Stimulated activated CD8-positive, alpha-beta memory T cell treated with anti-CD3 and anti-CD28 coated beads, Interleukin-7, amount 100 ng/mL, for 24 hours (primary cell): ENCODE data around the gene PPP1R7.

Source experiments
- DNase-seq: peaks from one replicate; pipeline ENCODE4 v3.0.0-alpha.2; 2020; ENCODE audit warnings: low read depth

PPP1R7 gene

DNA sequence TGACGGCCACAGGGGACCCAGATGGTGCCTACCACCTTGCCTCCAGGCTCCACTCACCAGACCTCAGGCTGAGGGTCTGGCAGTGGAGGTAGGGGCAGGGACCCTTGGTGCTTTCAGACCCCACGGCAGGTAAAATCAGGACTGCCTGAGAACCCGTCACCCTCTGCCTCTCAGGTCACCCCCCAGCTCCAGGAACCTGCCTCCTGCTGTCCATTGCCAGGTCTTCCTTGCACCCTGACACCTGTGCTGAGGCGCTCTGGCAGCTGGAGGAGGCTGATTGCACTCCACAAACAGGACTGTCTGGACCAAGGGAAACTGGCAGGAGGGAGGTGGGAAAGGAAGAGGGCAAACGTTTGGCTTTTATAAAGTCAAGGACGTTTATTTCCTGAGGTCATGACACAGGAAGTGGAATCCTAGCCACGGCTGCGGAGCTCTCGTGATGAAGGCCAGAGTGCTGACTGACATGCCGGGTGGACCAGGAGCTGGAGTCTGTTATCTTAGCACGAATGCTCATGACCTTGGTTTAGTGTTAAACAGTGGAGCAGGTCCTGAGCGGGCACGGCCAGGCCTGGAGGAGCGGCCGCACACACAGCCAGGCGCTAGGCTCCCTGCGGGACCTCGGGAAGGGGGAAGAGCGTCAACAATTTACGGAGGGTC lies 78.7 kb downstream of the PPP1R7 start:
- DNase-seq, result no peak

DNA sequence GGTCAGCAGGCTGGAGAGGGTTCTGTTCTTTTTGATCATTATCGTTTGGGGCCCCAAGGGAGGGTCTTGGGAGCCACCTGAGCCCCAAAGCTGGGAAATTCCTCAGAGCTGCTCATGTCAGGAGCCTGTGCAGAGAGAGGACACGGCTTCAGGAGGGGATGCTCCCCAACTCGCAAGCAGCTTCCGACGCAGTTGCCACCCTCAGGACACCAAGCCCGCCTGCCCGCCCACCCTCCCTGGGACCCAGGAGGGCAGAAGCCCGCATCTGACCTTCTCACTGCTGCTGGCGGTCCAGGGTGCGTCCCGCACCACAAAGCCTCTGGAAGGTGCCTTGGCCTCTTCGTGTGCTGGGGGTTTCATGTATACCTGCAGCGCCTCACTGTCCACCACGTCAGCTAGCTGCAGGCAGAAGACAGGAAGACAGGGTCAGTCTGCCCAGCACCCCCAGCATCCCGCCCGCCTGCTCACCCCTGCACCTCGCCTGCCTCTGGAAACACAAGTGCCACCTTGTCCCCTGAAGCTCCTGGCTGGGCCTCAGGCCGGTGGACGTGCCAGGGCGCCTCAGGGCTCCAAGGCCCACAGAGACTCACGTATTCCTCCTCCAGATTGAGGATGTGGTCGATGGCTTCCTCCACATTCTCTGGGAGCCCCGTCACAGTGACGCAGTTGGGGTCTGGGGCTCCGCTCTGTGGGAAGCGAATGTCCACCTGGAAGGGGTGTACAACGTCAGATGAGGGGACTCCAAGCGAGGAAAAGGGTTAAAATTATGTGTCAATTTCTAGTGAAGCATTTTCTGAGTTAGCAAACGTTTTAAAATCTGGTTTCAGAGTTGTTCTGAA lies 79.5 kb downstream of the PPP1R7 start:
- DNase-seq, result no peak

DNA sequence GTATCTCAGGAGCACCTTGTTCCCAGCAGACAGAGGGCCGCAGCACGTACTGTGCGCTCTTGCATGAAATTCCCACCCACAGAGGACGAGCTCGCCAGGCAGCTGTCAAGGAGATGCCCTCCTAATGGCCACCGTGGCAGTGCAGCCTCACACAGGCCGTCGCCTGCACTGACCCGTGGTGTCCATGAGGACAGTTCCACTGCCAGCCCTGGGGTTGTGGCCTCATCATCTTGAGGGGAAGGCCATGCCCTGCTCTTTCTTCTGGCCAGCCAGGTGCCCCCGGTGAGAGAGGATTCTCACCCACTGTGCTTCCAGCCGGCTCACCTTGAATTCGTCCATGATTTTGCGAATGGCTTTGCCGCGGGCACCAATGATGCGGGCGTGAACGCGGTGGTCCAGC lies 80.2 kb downstream of the PPP1R7 start:
- DNase-seq, result no peak

DNA sequence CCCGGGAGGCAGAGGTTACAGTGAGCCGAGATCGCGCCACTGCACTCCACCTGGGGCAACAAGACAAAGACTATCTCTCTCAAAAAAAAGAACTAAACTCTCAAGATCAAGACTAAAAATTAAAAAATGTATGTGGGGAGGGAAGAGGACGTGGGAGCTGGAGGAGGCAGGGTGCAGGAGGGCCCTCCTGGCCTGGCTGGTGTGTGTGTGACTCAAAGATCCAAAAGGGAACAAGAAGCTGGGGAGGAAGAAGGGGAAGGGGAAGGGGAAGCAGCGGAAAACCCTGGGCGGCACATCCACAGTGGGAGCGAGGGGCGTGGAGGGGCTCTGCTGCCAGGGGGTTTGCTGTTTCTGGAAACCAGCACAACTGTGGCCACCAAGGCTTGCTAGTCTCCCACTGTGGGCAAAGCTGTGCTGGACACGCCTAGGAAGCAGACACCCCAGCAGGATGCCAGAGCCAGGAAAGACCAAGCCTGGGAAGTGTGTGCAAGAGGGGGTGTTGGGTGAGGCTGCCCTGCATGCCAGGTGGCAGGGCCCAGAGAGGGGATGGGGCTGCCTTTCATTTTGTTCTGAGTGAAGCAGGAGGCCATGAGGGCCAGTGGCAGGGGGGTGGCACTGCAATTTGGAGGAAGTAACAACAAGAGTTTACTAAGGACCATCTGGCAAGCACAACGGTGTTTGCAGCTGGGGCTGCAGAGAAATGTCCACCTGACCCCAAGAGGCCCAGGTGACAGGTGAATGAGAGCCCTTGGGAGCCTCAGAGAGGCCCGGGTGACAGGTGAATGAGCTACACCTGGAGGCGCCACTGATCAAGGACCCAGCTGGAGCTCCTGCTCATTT lies 82.7 kb downstream of the PPP1R7 start:
- no peak for DNase-seq
